Heart left ventricle (tissue), 16 donors: Measurements from ENCODE around the gene EYS. TPM values are rescaled to one million over a fixed set of nuclear protein-coding genes. Genes with fewer than 3 reads are reported as not detected.
"Not testable (repeated sequence)": the region's sequence is repeated elsewhere in the genome, so short reads cannot be mapped to it uniquely, and the experiment has no call there.

Experiments
- ATAC-seq, 4 donors: fragments of 200-7000 bp; cut with Tn5 transposase; one replicate each; pipeline ENCODE4 v1.9.1; 2020 to 2022; ENCODE audit warnings: moderate library complexity in 4 of 4, mild to moderate bottlenecking in 3 of 4, moderate number of reproducible peaks in 1 of 4
- DNase-seq, 5 donors: peaks; one replicate each; pipeline ENCODE4 v3.0.0-alpha.2; 2020
- H3K27ac ChIP-seq, 12 donors: fragments of 200-600 bp; sonication (generic) in 4 of 12; one replicate each; pipeline versions ENCODE4 v1.5.0 to v1.8.0; 2016 to 2022; ENCODE audit warnings: mild to moderate bottlenecking in 2 of 12
- H3K27me3 ChIP-seq, 9 donors: fragments of 200-600 bp; sonication (generic) in 2 of 9; one replicate each; pipeline versions ENCODE4 v1.5.1 to v1.8.0; 2016 to 2022; ENCODE audit warnings: mild to moderate bottlenecking in 3 of 9
- H3K36me3 ChIP-seq, 9 donors: fragments of 200-600 bp; sonication (generic) in 2 of 9; one replicate each; pipeline versions ENCODE4 v1.5.0 to v1.8.0; 2018 to 2022; ENCODE audit warnings: mild to moderate bottlenecking in 2 of 9
- H3K4me1 ChIP-seq, 12 donors: fragments of 200-600 bp; sonication (generic) in 4 of 12; one replicate each; pipeline versions ENCODE4 v1.5.0 to v1.8.0; 2016 to 2022; ENCODE audit warnings: mild to moderate bottlenecking in 3 of 12
- H3K4me3 ChIP-seq, 12 donors: fragments of 200-600 bp; sonication (generic) in 4 of 12; one replicate each; pipeline versions ENCODE4 v1.5.0 to v1.8.0; 2017 to 2022; ENCODE audit warnings: mild to moderate bottlenecking in 9 of 12, moderate library complexity in 4 of 12
- H3K9me3 ChIP-seq, 12 donors: fragments of 200-600 bp; sonication (generic) in 4 of 12; one replicate each; pipeline versions ENCODE4 v1.5.0 to v1.8.0; 2016 to 2022; ENCODE audit warnings: mild to moderate bottlenecking in 1 of 12
- CTCF ChIP-seq, 12 donors: fragments of 200-600 bp; sonication (generic) in 4 of 12; IDR thresholded peaks; one replicate each; pipeline versions ENCODE4 v1.5.0 to v1.8.0; 2018 to 2022; ENCODE audit warnings: antibody characterized with exemption in 12 of 12, mild to moderate bottlenecking in 5 of 12
- POLR2A ChIP-seq, 2 donors: fragments of 450-650 bp; IDR thresholded peaks; one replicate each; pipeline ENCODE4 v1.6.1; 2017; ENCODE audit warnings: antibody characterized with exemption in 2 of 2, mild to moderate bottlenecking in 2 of 2, moderate library complexity in 2 of 2
- WGBS, 4 donors: extraction: QIAGEN DNeasy Blood & Tissue Kit in 2 of 4; methylation state at CpG; one replicate each; pipeline versions ENCODE4 v1.1.5 to v1.1.7; 2013 to 2018; 5-methylcytosine and 5-hydroxymethylcytosine counted together
- intact Hi-C, 10 donors: fragments of 100-400 bp; cut with DNase I; formaldehyde crosslinking; loops; one replicate each; pipeline versions ENCODE4 v1.11.1 to v1.14.2; 2022
- polyA plus RNA-seq, 2 donors: library from polyadenylated mRNA; stranded (reverse); fragments of 200-250 nt; gene quantifications; one replicate each; pipeline ENCODE4 v1.2.3, GENCODE V29; 2013
- total RNA-seq, 9 donors: library from RNA; depleted of rRNA in 2 of 9; stranded (reverse); fragments of >200 nt in 2 of 9; fragmentation: NEBNext Ultra II Directional in 3 of 9; extraction: Animal tissue kit (Norgen Biotek cat#: 25700) in 3 of 9; gene quantifications; one replicate each; pipeline versions ENCODE4 v1.1.0 to v1.2.4, GENCODE V29; 2016 to 2023
- donor health status: ischemic (EF 13 %, LVEDD 7.1; RV severe dilation, severe dysfunction).
- donor health status: healthy with polysubstance abuse.
- donor health status: DM: no; HTN: yes; CAD: no.
- donor health status: DM: no; HTN: no; CAD: no.
- donor health status: ischemic (EF 25% LVEDD 6.9; RV normal size, moderate dysfunction).
- donor health status: ischemic (EF 25% LVEDD 5.7; RV mildly dilated, moderate dysfunction).
- donor health status: healthy.
- donor health status: DM: yes; HTN: yes; CAD: no.
- donor health status: ischemic (EF 35%, LVEDD 5.7; RV mildly dilated, moderate dysfunction).
- donor health status: nonischemic (EF 11% LVEDD 7.7; RV severe dilation, severe dysfunction).
- donor health status: DM: yes; HTN: yes; CAD: no.
- donor health status: PGD.
- donor health status: ischemic (EF 29% LVEDD 5.4; RV normal size, mild dysfunction).
- donor health status: nonischemic (EF 23%, LVEDD 6.1; RV moderate dilation, normal function).

The EYS gene
- total and polyA plus RNA-seq, 11 donors, result 0.07 to 0.27 (median 0.08) TPM; not detected in 8

- DNase-seq (no peak), ATAC-seq (no peak)
- intact Hi-C loops, result no loop called here
- H3K4me1 ChIP-seq, result no peaks in the 10 kb centered on the region
- peaks cover 0 to 6% (median 0%) of the 10 kb centered on the region in 12 donors for H3K9me3 ChIP-seq
- no peaks in the 10 kb centered on the region for H3K36me3 ChIP-seq
- no peak overlapping the region for H3K4me3 ChIP-seq
- TF ChIP-seq CTCF (IDR thresholded peaks at IDR 0.05), result no peak
- TF ChIP-seq POLR2A (IDR thresholded peaks at IDR 0.05), result no peak
- H3K27ac ChIP-seq, result no peak overlapping the region
- no peaks in the 10 kb centered on the region for H3K27me3 ChIP-seq
Measured at GRCh38 chr6:63743691-63744090, 1963.3 kb downstream of the EYS start.

GRCh38 chr6:63742060-63742459 lies 1965.0 kb downstream of the EYS start:
- TF ChIP-seq POLR2A (IDR thresholded peaks at IDR 0.05) (no peak), CTCF (IDR thresholded peaks at IDR 0.05) (no peak)
- DNase-seq (no peak), ATAC-seq (no peak)
- no peaks in the 10 kb centered on the region for H3K27me3 ChIP-seq
- no peaks in the 10 kb centered on the region for H3K36me3 ChIP-seq
- H3K9me3 ChIP-seq, result peaks cover 0 to 13% (median 0%) of the 10 kb centered on the region in 12 donors
- intact Hi-C loops, result no loop called here
- no peak overlapping the region for H3K27ac ChIP-seq
- no peak overlapping the region for H3K4me3 ChIP-seq
- no peaks in the 10 kb centered on the region for H3K4me1 ChIP-seq

- Histone ChIP-seq H3K27ac (no peak overlapping the region), H3K36me3 (no peaks in the 10 kb centered on the region), H3K27me3 (no peaks in the 10 kb centered on the region), H3K4me1 (no peaks in the 10 kb centered on the region), H3K4me3 (no peak overlapping the region), H3K9me3 (peaks cover 0 to 10% (median 0%) of the 10 kb centered on the region in 12 donors)
- DNase-seq (no peak), ATAC-seq (no peak)
- intact Hi-C loops, result no loop called here
- TF ChIP-seq POLR2A (IDR thresholded peaks at IDR 0.05) (no peak), CTCF (IDR thresholded peaks at IDR 0.05) (no peak)
- WGBS, 4 donors, result 46 to 68% (median 49%) methylated on average over 2 of the region's 2 CpGs
Measured at GRCh38 chr6:63740709-63741108, 1966.3 kb downstream of the EYS start.

- no peak for TF ChIP-seq POLR2A (IDR thresholded peaks at IDR 0.05)
- TF ChIP-seq CTCF (IDR thresholded peaks at IDR 0.05), result no peak
- Histone ChIP-seq H3K36me3 (no peaks in the 10 kb centered on the region), H3K9me3 (peaks cover 0 to 10% (median 0%) of the 10 kb centered on the region in 12 donors), H3K27me3 (no peaks in the 10 kb centered on the region), H3K27ac (no peak overlapping the region), H3K4me1 (no peaks in the 10 kb centered on the region), H3K4me3 (no peak overlapping the region)
- DNase-seq (no peak), ATAC-seq (no peak)
- WGBS, 4 donors, result 16 to 30% (median 21%) methylated on average over 1 of the region's 1 CpG
- intact Hi-C loops, result no loop called here
Measured at GRCh38 chr6:63739094-63739687, 1967.8 kb downstream of the EYS start.

GRCh38 chr6:63738190-63738589 lies 1968.8 kb downstream of the EYS start:
- peaks cover 0 to 10% (median 0%) of the 10 kb centered on the region in 12 donors for H3K9me3 ChIP-seq
- H3K27ac ChIP-seq, H3K4me3 ChIP-seq, intact Hi-C loops, DNase-seq, ATAC-seq, H3K36me3 ChIP-seq, H3K4me1 ChIP-seq, H3K27me3 ChIP-seq: not testable (repeated sequence)
- WGBS, 4 donors, result 98 to 100% (median 99%) methylated on average over 2 of the region's 2 CpGs
